ENCODE data around the gene ZPR1.

- TF ChIP-seq CTCF (conservative IDR thresholded peaks at IDR 0.05; ENCODE audit: low read length) (no peak), EZH2phosphoT487 (IDR thresholded peaks at IDR 0.05; ENCODE audit: borderline replicate concordance) (no peak)
Measured at GRCh38 chr11:116793772-116794097, 5.9 kb upstream of the ZPR1 start.
